ENCODE data around the gene RORB.

DNA sequence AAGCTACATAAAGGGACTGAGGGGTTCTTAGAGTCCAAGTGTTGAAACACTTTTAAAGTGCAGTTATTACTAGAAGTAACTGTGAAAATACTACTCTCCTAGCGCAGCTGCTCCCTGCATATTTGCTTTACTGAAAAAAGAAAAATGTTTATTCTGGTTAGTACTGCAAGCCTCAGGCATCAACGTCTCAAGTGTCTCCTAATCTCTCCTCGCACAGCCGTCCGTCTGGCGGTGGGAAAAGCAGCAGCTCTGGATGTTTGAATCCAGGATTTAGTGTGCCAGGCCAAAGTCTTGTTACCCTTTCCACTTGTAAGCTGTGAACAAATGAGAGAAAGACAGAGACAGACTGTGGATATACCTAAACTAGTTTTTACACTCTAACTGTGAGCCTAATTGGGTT, 31.1 kb downstream of the RORB start:
- TF ChIP-seq, protein P1, sequence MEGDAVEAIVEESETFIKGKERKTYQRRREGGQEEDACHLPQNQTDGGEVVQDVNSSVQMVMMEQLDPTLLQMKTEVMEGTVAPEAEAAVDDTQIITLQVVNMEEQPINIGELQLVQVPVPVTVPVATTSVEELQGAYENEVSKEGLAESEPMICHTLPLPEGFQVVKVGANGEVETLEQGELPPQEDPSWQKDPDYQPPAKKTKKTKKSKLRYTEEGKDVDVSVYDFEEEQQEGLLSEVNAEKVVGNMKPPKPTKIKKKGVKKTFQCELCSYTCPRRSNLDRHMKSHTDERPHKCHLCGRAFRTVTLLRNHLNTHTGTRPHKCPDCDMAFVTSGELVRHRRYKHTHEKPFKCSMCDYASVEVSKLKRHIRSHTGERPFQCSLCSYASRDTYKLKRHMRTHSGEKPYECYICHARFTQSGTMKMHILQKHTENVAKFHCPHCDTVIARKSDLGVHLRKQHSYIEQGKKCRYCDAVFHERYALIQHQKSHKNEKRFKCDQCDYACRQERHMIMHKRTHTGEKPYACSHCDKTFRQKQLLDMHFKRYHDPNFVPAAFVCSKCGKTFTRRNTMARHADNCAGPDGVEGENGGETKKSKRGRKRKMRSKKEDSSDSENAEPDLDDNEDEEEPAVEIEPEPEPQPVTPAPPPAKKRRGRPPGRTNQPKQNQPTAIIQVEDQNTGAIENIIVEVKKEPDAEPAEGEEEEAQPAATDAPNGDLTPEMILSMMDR (IDR thresholded peaks at IDR 0.05) = no peak
- no peak for TF ChIP-seq POLR2A (IDR thresholded peaks at IDR 0.05)

Measured in adrenal gland (tissue), 5 donors.